Activated T-helper 1 cell treated with Interleukin-2 at 50 U/mL for 16 hours (primary cell): ENCODE results near the gene ANKS1A.
"Not testable (repeated sequence)": the region's sequence is repeated elsewhere in the genome, so short reads cannot be mapped to it uniquely, and the experiment has no call there.

Source experiments
- DNase-seq: peaks from one replicate; pipeline ENCODE4 v3.0.0-alpha.2; 2020; ENCODE audit warnings: low read depth

ANKS1A gene

GRCh38 chr6:35084511-35085203 is 195.6 kb downstream of the ANKS1A start:
- DNase-seq: no peak

- DNase-seq: no peak
Measured at GRCh38 chr6:35085359-35086281, 196.6 kb downstream of the ANKS1A start.

GRCh38 chr6:35086282-35086632 is 197.2 kb downstream of the ANKS1A start:
- no peak for DNase-seq

DNA sequence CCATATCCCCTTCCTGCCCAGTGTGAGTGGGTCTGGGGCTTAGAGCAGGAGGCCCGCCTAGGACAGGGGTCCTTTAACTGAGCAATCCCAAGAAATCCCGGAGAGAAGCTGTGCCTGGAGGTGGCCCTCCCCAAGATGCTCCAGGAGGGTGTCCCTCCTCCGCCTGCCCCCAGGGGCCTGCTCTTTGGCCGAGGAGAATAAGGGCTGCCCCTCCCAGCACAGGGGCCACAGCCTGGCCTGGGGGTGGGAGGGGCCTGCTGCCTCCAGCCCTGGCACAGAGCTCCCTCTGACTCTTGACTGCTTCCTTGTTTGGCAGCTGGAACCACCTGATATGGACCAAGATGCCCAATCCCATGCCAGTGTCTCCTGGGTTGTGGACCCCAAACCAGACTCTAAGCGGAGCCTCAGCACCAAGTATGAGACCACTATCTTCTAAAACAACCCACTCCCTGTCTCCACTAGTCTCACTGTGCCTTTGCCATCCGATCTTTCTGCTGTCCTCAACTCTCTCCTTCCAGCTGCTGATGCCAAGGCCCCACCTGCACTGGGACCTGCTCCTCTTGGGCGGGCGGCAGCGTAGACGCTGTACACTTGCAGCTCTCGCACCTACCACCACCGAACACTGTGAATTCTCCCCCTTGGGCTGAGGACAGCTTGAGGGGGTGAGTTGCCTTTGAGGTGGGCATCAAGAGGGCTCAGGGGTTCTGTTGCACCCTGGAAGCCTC is 197.7 kb downstream of the ANKS1A start:
- DNase-seq: no peak

DNA sequence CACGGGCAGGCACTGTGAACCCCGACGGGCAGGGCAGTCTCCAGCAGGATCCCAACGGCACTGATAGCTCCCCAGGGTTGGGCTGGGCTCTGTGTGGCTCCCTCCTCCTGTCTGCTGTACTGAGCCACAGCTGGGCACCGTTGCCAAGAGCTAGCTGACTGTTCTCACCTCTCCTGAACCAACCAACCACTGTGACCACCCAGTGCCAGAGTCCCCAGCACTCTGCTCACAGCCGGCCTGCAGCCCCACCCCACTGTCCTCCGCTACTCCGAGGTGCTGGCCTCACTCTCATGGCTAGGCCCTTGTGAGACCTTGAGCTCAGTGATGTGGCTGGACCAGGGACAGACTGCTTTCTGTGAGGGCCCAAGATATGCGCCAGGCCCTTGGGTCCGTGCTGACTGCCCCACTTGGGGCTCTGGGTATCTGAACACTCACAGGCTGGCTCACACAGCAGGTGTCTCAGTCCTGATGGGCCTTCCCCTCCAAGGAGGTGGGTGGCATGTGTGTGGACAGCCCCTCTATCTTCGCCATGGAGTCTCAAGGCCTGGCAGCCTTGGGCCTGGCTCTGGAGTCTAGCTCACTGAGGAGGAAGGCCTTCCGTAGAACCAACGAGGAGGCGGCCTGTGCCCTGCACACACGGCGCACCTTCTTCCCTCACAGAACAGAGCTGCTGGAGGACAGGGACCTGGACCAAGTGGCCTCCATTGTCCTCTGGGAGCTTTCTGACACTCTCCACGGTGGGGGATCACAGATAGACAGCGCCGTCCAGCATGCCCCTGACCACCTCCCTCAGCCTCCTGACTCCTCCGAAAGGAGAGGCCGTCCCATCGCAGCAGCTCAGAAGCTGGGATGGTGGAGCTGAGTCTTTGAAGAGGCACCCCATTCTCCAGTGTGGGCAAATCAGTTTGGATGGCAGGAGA is 198.6 kb downstream of the ANKS1A start:
- DNase-seq: no peak

DNA sequence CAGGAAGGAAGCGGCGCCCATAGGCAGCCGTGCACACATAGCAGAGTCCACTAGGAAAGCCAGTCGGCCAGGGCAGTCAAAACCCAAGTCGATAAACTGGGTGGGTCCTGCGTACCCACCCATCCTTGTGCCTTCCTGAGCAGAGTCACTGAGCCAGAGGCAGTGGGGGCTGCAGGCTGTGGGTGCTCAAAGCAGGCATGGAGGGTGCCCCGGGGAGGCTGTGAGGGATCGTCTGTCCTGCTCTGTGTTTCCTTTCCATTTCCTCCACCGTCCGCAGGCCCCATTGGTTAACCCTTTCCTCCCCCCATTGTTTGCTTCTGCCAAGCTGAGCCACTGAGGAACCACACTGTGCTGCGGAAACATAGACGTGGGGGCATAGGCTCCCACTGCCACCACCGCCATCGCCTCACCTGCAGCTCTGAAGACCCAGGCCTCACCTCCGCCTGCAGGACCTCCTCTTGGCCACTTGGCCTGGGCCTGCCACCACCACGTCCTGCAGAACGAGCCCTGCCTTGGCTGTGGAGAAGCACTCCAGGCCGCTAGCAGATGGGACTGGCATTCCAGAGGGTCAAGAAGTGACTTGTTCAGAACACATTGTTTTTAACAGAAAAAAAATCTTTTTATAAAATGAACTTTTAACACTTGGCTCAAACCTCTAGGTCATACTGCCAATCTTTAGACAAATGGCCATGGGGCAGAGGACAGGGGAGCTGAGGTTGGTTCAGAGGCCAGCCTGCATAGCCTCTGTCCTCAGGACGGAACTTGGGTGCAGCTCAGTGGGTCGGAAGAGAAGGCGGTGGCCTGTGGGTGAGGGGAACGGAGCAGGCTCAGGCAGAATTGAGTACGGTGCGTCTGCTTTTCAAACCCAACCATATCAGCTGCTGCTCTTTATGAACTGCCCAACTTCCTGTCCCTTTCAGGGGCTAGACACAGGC is 199.5 kb downstream of the ANKS1A start:
- DNase-seq: no peak

- no peak for DNase-seq
Measured at GRCh38 chr6:35089216-35089934, 200.3 kb downstream of the ANKS1A start.

GRCh38 chr6:35089935-35090505 is 201.0 kb downstream of the ANKS1A start:
- DNase-seq: no peak

DNA sequence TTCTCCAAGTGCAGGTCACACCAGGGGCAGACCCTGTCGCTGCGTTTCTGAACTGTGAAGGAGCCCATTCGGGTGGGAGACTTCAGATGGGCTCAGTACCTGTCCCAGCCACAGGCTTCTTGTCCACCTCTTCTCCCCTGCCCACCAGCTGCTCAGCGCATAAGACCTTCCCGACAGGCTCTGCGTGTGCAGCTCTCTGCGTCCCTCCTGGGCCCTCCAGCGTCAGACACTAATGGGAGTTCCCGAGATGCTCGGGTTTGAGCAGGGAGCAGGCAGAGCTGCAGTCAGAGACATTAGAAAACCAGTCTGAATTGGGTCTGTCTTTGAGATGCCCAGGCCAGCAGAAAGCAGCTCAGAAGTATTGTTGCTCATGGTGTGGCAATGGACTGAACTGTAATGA is 201.7 kb downstream of the ANKS1A start:
- no peak for DNase-seq

- no peak for DNase-seq
Measured at GRCh38 chr6:35091346-35092083, 202.5 kb downstream of the ANKS1A start.

- no peak for DNase-seq
Measured at GRCh38 chr6:35092362-35093117, 203.5 kb downstream of the ANKS1A start.

GRCh38 chr6:35093118-35093445 is 204.0 kb downstream of the ANKS1A start:
- DNase-seq: no peak

DNA sequence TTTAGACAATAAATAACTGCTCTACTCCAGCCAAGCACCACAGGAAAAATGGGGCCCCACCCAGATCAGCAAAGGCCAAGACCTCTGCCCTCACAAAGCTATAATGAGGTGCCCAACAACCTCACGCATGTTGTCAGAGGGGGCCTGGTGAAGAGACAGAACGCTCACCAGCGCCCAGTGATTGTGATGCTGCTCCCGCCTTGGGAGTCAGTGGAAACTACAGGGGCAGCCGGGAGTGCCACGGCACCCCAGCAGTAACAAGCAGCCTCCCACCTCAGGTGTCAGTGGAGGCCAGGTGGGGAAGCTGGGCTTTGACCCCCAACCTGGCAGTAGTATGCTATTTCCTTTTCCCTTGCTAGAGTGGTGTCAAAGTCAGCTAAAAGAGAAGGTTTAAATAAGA is 204.7 kb downstream of the ANKS1A start:
- DNase-seq: no peak

DNA sequence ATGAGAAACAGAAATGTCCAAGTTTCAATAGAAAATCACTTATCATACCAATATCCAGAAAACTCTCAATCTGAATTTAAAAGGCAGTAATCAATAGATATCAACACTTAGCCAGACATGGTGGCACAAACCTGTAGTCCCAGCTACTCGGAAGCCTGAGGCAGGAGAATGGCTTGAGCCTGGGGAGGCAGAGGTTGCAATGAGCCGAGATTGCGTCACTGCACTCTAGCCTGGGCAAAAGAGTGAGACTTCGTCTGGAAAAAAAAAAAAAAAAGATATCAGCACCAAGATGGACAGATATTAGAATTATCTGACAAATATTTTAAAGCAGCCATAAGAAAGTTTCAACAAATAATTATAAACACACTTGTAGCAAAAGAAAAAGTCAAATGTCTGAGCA is 205.1 kb downstream of the ANKS1A start:
- DNase-seq: no peak

- no peak for DNase-seq
Measured at GRCh38 chr6:35096129-35096862, 207.2 kb downstream of the ANKS1A start.

DNA sequence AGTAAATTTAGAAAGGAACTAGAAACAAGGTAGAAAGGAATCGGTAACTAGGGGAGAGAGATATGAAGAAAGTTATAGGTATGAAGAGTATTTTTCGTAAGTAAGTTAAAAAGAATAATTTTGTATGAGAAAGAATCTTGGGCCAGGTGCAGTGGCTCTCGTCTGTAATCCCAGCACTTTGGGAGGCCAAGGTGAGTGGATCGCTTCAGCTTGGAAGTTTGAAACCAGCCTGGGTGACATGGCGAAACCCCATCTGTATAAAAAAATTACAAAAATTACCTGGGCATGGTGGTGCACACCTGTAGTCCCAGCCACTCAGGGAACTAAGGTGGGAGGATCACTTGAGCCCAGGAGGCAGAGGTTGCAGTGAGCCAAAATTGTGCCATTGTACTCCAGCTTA is 210.1 kb downstream of the ANKS1A start:
- no peak for DNase-seq

DNA sequence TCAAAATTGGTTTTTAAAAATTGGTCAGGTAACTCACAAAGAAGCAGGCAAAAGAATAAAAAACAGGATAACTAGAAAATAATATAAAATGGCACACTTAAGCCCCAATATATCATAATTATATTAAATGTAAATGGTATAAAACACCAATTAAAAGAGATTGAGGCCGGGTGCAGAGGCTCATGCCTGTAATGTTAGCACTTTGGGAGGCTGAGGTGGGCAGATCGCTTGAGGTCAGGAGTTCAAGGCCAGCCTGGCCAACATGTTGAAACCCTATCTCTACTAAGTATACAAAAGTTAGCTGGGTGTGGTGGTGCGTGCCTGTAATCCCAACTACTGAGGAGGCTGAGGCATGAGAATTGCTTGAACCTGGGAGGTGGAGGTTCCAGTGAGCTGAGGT is 216.0 kb downstream of the ANKS1A start:
- DNase-seq: no peak

GRCh38 chr6:35106061-35106460 is 217.0 kb downstream of the ANKS1A start:
- not testable (repeated sequence) for DNase-seq
